ACHN (cell line): ENCODE measurements around the gene SMCR8.
"Not testable (repeated sequence)": the region's sequence is repeated elsewhere in the genome, so short reads cannot be mapped to it uniquely, and the experiment has no call there.

Source experiments
- DNase-seq: peaks from one replicate; pipeline ENCODE4 v3.0.0-alpha.2; 2015
- in situ Hi-C: cut with HindIII; loops from 2 replicates; pipeline ENCODE4 v1.10.0; 2017; ENCODE audit warnings: low sequenced_read_pairs, low pct_ligation_motif_present, low pct_unique_long_range_greater_than_20kb

SMCR8 gene

GRCh38 chr17:18332909-18333489, 17.9 kb downstream of the SMCR8 start:
- in situ Hi-C loops = no loop called here
- no peak for DNase-seq

- in situ Hi-C loops, DNase-seq: not testable (repeated sequence)
These were observed 23.1 kb downstream of the SMCR8 start for GRCh38 chr17:18338158-18338557.

- no peak for DNase-seq
- in situ Hi-C loops = no loop called here
These were observed 24.8 kb downstream of the SMCR8 start for GRCh38 chr17:18339933-18340332.

GRCh38 chr17:18344021-18344420, 28.9 kb downstream of the SMCR8 start:
- DNase-seq = no peak
- in situ Hi-C loops = no loop called here

GRCh38 chr17:18353541-18353940, 38.4 kb downstream of the SMCR8 start:
- in situ Hi-C loops = no loop called here
- DNase-seq = no peak

- DNase-seq = no peak
- in situ Hi-C loops = no loop called here
These were observed 41.5 kb downstream of the SMCR8 start for GRCh38 chr17:18356624-18357023.

GRCh38 chr17:18360518-18360917, 45.4 kb downstream of the SMCR8 start:
- in situ Hi-C loops = no loop called here
- DNase-seq = no peak

- in situ Hi-C loops = no loop called here
- no peak for DNase-seq
These were observed 47.0 kb downstream of the SMCR8 start for GRCh38 chr17:18361837-18362697.

- in situ Hi-C loops = no loop called here
- peak; percentile 95 for DNase-seq
These were observed 47.6 kb downstream of the SMCR8 start for GRCh38 chr17:18362698-18363100.

GRCh38 chr17:18363101-18364049, 48.3 kb downstream of the SMCR8 start, which contains the start of gene SHMT1:
Gene SHMT1 (minus strand): TSS chr17:18363550. CDS start chr17:18355981, 7,569 bp downstream.
- peak; percentile 95 for DNase-seq
- in situ Hi-C loops = no loop called here

- in situ Hi-C loops = no loop called here
- no peak for DNase-seq
These were observed 49.1 kb downstream of the SMCR8 start for GRCh38 chr17:18364166-18364565.

GRCh38 chr17:18368946-18369345, 53.9 kb downstream of the SMCR8 start:
- in situ Hi-C loops = no loop called here
- no peak for DNase-seq

GRCh38 chr17:18370761-18371160, 55.7 kb downstream of the SMCR8 start:
- no peak for DNase-seq
- in situ Hi-C loops = no loop called here

- in situ Hi-C loops = no loop called here
- DNase-seq = no peak
These were observed 56.4 kb downstream of the SMCR8 start for GRCh38 chr17:18371455-18371854.

- in situ Hi-C loops, DNase-seq: not testable (repeated sequence)
These were observed 58.1 kb downstream of the SMCR8 start for GRCh38 chr17:18373181-18373580.

- in situ Hi-C loops = no loop called here
These were observed 59.1 kb downstream of the SMCR8 start for GRCh38 chr17:18374216-18374615.

More at GRCh38 chr17:18374216-18374615, 59.1 kb downstream of the SMCR8 start:
- DNase-seq = no peak
